Mucosa of descending colon (tissue), 3 donors: ENCODE measurements around the gene RAP1B. TPM values are rescaled to one million over a fixed set of nuclear protein-coding genes. Genes with fewer than 3 reads are reported as not detected.

Experiments used
- ATAC-seq: fragments of 200-7000 bp; cut with Tn5 transposase; one replicate; pipeline ENCODE4 v1.9.1; 2020; ENCODE audit warnings: mild to moderate bottlenecking, moderate library complexity
- DNase-seq, 3 donors: peaks; one replicate each; pipeline ENCODE4 v3.0.0-alpha.2; 2020
- H3K36me3 ChIP-seq: fragments of 200-600 bp; one replicate; pipeline ENCODE4 v1.8.0; 2021; ENCODE audit warnings: low read depth, mild to moderate bottlenecking
- H3K4me1 ChIP-seq: fragments of 200-600 bp; one replicate; pipeline ENCODE4 v1.8.0; 2021; ENCODE audit warnings: low read depth, mild to moderate bottlenecking
- H3K4me3 ChIP-seq: fragments of 200-600 bp; one replicate; pipeline ENCODE4 v1.8.0; 2021; ENCODE audit warnings: mild to moderate bottlenecking
- H3K9me3 ChIP-seq: fragments of 200-600 bp; one replicate; pipeline ENCODE4 v1.8.0; 2021; ENCODE audit warnings: mild to moderate bottlenecking
- CTCF ChIP-seq: fragments of 200-600 bp; IDR thresholded peaks from one replicate; pipeline ENCODE4 v1.8.0; 2022; ENCODE audit warnings: antibody characterized with exemption, mild to moderate bottlenecking
- intact Hi-C, 2 donors: fragments of 100-400 bp; cut with DNase I in 1 of 2; cut with micrococcal nuclease in 1 of 2; formaldehyde crosslinking; loops; one replicate each; pipeline versions ENCODE4 v1.11.0 to v1.11.1; 2022; cut with DNase I, micrococcal nuclease
- total RNA-seq, 3 donors: library from RNA; stranded (reverse); fragmentation: NEBNext Ultra II Directional in 2 of 3; extraction: Animal tissue kit (Norgen Biotek cat#: 25700) in 2 of 3; gene quantifications; one replicate each; pipeline versions ENCODE4 v1.2.1 to v1.2.4, GENCODE V29; 2021 to 2023
- donor health status: DM: no; HTN: no; CAD: no; lungs with moderate emphysema.
- donor health status: DM: no; HTN: no; CAD: no.
- donor health status: DM: no; HTN: yes; CAD: no.

RAP1B gene
- total RNA-seq, 3 donors from 2014 or later: 158 to 182 (median 168) TPM

GRCh38 chr12:68611094-68611805 lies 551 bp downstream of the RAP1B start:
- peaks cover 38% of the 10 kb centered on the region for H3K4me1 ChIP-seq
- DNase-seq: peak; percentile 77 to 79 (median 78)

GRCh38 chr12:68611806-68612160 lies 1.1 kb downstream of the RAP1B start:
- no peak for TF ChIP-seq CTCF
- H3K4me1 ChIP-seq: peaks cover 43% of the 10 kb centered on the region
- DNase-seq: no peak
- H3K36me3 ChIP-seq: no peaks in the 10 kb centered on the region
- H3K4me3 ChIP-seq: peak overlapping the region; percentile 76
- intact Hi-C loops: no loop called here
- ATAC-seq: no peak
- H3K9me3 ChIP-seq: no peaks in the 10 kb centered on the region

More at GRCh38 chr12:68611094-68611805, 551 bp downstream of the RAP1B start:
- no peaks in the 10 kb centered on the region for H3K36me3 ChIP-seq
- peak overlapping the region; percentile 76 for H3K4me3 ChIP-seq
- intact Hi-C loops: no loop called here
- no peaks in the 10 kb centered on the region for H3K9me3 ChIP-seq
- peak; percentile 49 for ATAC-seq
- TF ChIP-seq CTCF: no peak

- intact Hi-C loops: no loop called here
- TF ChIP-seq CTCF: no peak
- peak overlapping the region; percentile 76 for H3K4me3 ChIP-seq
- ATAC-seq (peak; percentile 17), DNase-seq (peak in 1 of 3 donors; percentile 26)
- peaks cover 47% of the 10 kb centered on the region for H3K4me1 ChIP-seq
- H3K9me3 ChIP-seq: no peaks in the 10 kb centered on the region
- no peaks in the 10 kb centered on the region for H3K36me3 ChIP-seq
Observed at GRCh38 chr12:68612202-68612601, 1.5 kb downstream of the RAP1B start.

GRCh38 chr12:68612697-68613096 lies 2.0 kb downstream of the RAP1B start:
- peaks cover 51% of the 10 kb centered on the region for H3K4me1 ChIP-seq
- intact Hi-C loops: no loop called here
- H3K9me3 ChIP-seq: no peaks in the 10 kb centered on the region
- DNase-seq: no peak
- no peaks in the 10 kb centered on the region for H3K36me3 ChIP-seq
- no peak for TF ChIP-seq CTCF
- no peak overlapping the region for H3K4me3 ChIP-seq
- peak; percentile 45 for ATAC-seq

- Histone ChIP-seq H3K36me3 (no peaks in the 10 kb centered on the region), H3K9me3 (no peaks in the 10 kb centered on the region), H3K4me1 (peaks cover 51% of the 10 kb centered on the region), H3K4me3 (no peak overlapping the region)
- intact Hi-C loops: no loop called here
- TF ChIP-seq CTCF: no peak
- DNase-seq (peak in 1 of 3 donors; percentile 12), ATAC-seq (no peak)
Observed at GRCh38 chr12:68613209-68613904, 2.7 kb downstream of the RAP1B start.
